Progenitor cell of endocrine pancreas (in vitro differentiated cells): ENCODE data around the gene CRLF2. TPM values are rescaled to one million over a fixed set of nuclear protein-coding genes. Genes with fewer than 3 reads are reported as not detected.
"Not testable (repeated sequence)": the region's sequence is repeated elsewhere in the genome, so short reads cannot be mapped to it uniquely, and the experiment has no call there.

Experiments used
- DNase-seq: peaks from one replicate; pipeline ENCODE4 v3.0.0; 2021; ENCODE audit warnings: low spot score; ENCODE audit not compliant: unreplicated experiment
- H3K27ac Mint-ChIP-seq: 2 replicates; pipeline ENCODE4 v1.8.0; 2021; ENCODE audit warnings: mild to moderate bottlenecking, moderate library complexity, mixed read lengths
- H3K27me3 Mint-ChIP-seq: 2 replicates; pipeline ENCODE4 v1.8.0; 2021; ENCODE audit warnings: mixed read lengths
- H3K36me3 Mint-ChIP-seq: 2 replicates; pipeline ENCODE4 v1.8.0; 2022; ENCODE audit warnings: mixed read lengths; ENCODE audit not compliant: insufficient read depth
- H3K4me1 Mint-ChIP-seq: 2 replicates; pipeline ENCODE4 v1.8.0; 2021; ENCODE audit warnings: low read depth, mixed read lengths
- H3K4me3 Mint-ChIP-seq: 2 replicates; pipeline ENCODE4 v1.8.0; 2021; ENCODE audit warnings: low read depth, mild to moderate bottlenecking, moderate library complexity, mixed read lengths
- H3K9me3 Mint-ChIP-seq: 2 replicates; pipeline ENCODE4 v1.8.0; 2021; ENCODE audit warnings: low read depth, mixed read lengths
- CTCF ChIP-seq: fragments of 200-600 bp; sonication (generic); IDR thresholded peaks from one replicate; pipeline ENCODE4 v1.5.0; 2021; ENCODE audit warnings: antibody characterized with exemption, mild to moderate bottlenecking; ENCODE audit not compliant: unreplicated experiment
- long read RNA-seq: library from polyadenylated mRNA; unstranded; transcript quantifications from one replicate; pipeline ENCODE4 v2.0.0, GENCODE V29; 2020
- total RNA-seq: library from RNA; stranded (reverse); gene quantifications from 2 replicates; pipeline ENCODE4 v1.2.1, GENCODE V29; 2021

The CRLF2 gene
- 0.31 TPM in 1 of 2 replicates, not detected in the other for total RNA-seq
- long read RNA-seq: 0 reads

DNA sequence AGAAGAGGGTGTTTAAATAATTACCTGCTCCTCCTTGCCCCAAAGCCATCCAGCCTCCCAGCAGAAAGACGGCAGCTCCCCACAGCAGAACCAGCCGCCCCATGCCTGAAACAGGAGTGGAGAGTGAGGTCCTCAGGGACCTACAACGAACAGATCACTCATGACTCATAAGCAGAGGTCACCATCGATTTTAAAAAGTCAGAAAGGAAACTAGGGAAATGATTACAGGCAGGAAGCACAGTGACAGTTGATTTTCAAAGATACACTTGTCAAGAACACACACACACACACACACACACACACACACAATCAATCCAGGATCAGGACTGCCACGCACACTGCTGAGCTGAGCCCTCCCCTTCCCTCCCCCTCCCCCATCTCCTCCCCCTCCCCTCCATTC lies at the start of gene CRLF2:
CRLF2 (minus strand) TSS at position 118 of the 400 bp plus-strand sequence; CDS start at position 103, 15 bp downstream.
- H3K4me3 Mint-ChIP-seq: no peak within 1 kb of the TSS
- no peaks in the 10 kb centered on the region for H3K27me3 Mint-ChIP-seq
- H3K9me3 Mint-ChIP-seq: peaks cover 6% of the 10 kb centered on the region
- H3K4me1 Mint-ChIP-seq: no peaks in the 10 kb centered on the region
- TF ChIP-seq CTCF: no peak
- H3K27ac Mint-ChIP-seq: no peak within 1 kb of the TSS
- H3K36me3 Mint-ChIP-seq: no peaks in the 10 kb centered on the region
- DNase-seq: no peak

DNA sequence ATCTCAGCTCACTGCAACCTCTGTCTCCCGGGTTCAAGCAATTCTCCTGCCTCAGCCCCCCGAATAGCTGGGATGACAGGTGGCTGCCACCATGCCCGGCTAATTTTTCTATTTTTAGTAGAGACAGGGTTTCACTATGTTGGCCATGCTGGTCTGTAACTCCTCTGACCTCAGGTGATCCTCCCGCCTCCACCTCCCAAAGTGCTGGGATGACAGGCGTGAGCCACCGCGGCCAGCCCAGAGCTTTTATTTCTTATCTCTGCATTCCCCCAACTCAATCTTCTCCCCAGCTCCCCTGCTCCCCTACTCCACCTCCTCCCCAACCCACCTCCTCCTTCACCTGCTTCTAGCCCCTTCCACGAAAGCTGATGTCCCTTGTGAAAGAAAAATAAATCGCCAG lies 49.3 kb upstream of the CRLF2 start:
- not testable (repeated sequence) for H3K27me3 Mint-ChIP-seq, H3K9me3 Mint-ChIP-seq, H3K4me3 Mint-ChIP-seq, DNase-seq, H3K4me1 Mint-ChIP-seq, H3K36me3 Mint-ChIP-seq, H3K27ac Mint-ChIP-seq

DNA sequence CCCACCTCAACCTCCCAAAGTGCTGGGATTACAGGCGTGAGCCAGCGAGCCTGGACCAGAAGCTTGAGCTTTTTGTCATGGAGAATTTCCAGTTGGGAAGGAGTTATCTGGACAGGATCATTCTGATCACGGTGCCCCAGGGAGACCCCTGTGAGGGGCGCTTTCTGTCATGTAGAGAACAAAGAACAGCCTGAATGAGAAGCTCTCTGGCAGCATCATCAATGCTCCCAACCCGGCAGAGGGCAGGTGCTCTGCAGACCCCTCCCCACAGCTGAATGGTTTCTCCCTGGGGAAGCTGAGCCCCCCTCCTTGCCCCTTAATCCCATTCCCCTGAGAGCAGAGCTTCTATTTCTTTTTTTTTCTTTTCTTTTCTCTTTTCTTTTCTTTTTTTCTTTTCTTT lies 48.8 kb upstream of the CRLF2 start:
- Mint-ChIP-seq H3K4me3 (no peak overlapping the region), H3K27ac (no peak overlapping the region), H3K4me1 (peaks cover 3% of the 10 kb centered on the region), H3K27me3 (no peaks in the 10 kb centered on the region), H3K36me3 (no peaks in the 10 kb centered on the region), H3K9me3 (no peaks in the 10 kb centered on the region)
- no peak for TF ChIP-seq CTCF
- no peak for DNase-seq

DNA sequence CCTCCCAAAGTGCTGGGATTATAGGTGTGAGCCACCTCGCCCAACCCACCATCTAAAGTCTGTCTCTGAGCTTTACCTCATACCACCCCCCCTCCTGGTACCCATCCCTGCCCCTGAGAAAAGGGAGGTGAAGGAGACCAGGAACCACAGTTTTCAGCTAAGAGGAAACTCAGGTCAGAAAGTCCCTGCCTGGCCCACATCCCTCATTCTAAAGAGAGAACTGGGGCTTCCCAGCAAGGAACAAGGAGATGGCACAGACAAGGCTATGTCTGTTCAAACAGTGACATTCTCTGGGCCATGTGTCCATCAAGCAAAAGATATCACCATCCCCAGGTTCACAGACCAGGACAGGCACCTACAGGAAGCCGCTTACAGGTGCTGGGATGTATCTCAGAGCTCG lies 40.4 kb upstream of the CRLF2 start:
- no peak for DNase-seq
- Mint-ChIP-seq H3K36me3 (no peaks in the 10 kb centered on the region), H3K9me3 (peaks cover 17% of the 10 kb centered on the region), H3K27me3 (no peaks in the 10 kb centered on the region), H3K4me1 (peaks cover 8% of the 10 kb centered on the region), H3K4me3 (no peak overlapping the region), H3K27ac (no peak overlapping the region)
- TF ChIP-seq CTCF: no peak

DNA sequence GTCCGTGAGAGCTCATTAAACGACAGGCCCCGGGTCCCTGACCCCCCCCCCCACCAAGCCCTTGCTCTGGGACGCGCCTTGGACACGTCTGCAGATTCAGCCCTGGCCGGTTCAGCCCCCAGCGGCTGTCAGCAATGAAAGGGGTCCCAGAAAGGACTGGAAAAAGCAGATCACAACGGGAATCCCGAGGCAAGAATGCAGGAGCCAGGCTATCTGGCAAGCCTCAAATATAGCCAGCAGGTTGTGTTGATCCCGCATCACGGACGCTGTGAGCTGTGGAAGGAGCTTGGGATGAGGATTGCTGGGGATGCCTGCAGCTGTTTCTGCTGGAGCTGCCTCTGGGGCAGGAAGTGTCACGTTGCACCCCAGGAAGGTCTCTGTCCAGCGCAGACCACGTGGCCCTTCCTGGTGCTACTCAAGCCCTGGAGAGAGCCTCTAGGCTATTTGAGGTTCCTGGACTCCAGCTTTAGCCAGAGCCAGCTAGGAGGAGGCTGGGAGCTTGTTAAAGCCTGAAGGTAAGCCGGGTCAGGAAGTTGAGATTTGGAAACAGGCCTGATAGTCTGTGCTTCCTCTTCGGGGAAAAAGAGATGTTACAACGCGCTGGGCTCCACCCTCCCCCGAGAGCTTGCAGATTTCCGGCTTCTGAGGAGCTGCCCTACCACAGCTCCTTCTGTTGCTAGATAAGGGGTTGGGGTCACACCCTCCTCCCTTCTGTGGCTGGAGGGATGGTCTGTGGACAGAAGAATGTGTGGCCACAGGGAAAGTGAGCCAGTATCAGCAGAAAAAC lies 36.8 kb upstream of the CRLF2 start:
- H3K4me3 Mint-ChIP-seq: no peak overlapping the region
- H3K4me1 Mint-ChIP-seq: peaks cover 5% of the 10 kb centered on the region
- no peaks in the 10 kb centered on the region for H3K36me3 Mint-ChIP-seq
- H3K27me3 Mint-ChIP-seq: peaks cover 5% of the 10 kb centered on the region
- H3K9me3 Mint-ChIP-seq: peaks cover 17% of the 10 kb centered on the region
- DNase-seq: no peak
- H3K27ac Mint-ChIP-seq: no peak overlapping the region
- no peak for TF ChIP-seq CTCF
